Measurements from ENCODE around the gene ALG1. TPM values are rescaled to one million over a fixed set of nuclear protein-coding genes. Genes with fewer than 3 reads are reported as not detected.

ALG1 gene
- total and polyA plus RNA-seq, 10 of the 15 experiments (the other 5 are each of a cell fraction or from before 2014, with no cell fraction given): 1.5 to 43.2 (median 23.8) TPM

DNA sequence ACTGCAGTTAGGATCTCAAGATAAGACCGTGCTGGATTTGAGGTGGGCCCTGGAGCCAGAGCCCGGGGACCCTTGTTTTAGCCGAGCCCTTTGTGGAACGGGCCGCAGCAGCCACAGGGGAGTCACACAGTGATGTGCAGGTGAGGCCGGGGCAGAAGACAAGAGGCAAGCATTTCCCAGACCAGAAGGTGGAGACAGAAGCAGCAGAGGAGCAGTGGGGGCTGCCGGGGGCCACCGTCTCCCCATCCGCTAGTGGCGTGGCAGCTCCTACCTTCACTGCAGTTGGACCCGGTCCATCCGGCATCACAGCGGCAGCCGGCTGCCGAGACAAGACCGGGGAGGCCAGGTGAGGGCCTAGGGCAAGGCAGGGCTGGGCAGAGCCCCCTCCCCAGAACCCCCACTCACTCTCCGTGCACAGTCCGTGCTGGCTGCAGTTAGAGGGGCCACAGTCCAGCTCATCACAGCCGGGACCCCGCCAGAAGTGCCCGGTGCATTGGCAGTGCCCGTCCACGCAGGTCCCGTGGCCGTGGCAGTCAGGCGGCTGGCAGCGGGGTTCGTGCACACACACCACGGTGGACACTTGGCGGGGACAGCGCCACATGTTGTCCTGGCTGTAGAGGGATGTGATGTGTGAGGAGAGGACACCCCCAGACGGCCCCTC lies 43.9 kb upstream of the ALG1 start:
- Histone ChIP-seq H3K79me2 (ENCODE audit: control insufficient read depth, insufficient read depth, low read length) (no peaks in the 10 kb centered on the region), H3K9ac (ENCODE audit: control insufficient read depth, insufficient read depth, low read length) (no peak overlapping the region), H3K27ac (ENCODE audit: control insufficient read depth, insufficient read depth) (no peak overlapping the region), H3K9me3 (replicated peaks; ENCODE audit: control insufficient read depth, insufficient read depth, low read length) (no peaks in the 10 kb centered on the region), H3K4me1 (ENCODE audit: control insufficient read depth, insufficient read depth, low read length) (no peaks in the 10 kb centered on the region), H2AFZ (ENCODE audit: control insufficient read depth, low read depth, low read length) (no peak overlapping the region), H4K20me1 (ENCODE audit: control insufficient read depth, insufficient read depth) (no peaks in the 10 kb centered on the region), H3K4me2 (ENCODE audit: control insufficient read depth, insufficient read depth) (no peak overlapping the region), H3K27me3 (replicated peaks in 1 of 2; ENCODE audit: control insufficient read depth in 2 of 2, insufficient read depth in 2 of 2, low read length in 1 of 2) (no peaks in the 10 kb centered on the region), H3K36me3 (ENCODE audit: control insufficient read depth in 2 of 2, insufficient read depth in 2 of 2, low read length in 1 of 2) (no peaks in the 10 kb centered on the region), H3K4me3 (no peak overlapping the region)
- RAD21 ChIA-PET (ENCODE audit: unreplicated experiment): no interaction called here
- CTCF ChIA-PET: no interaction called here
- BruUV-seq (replicated peaks): no TSS peak
- FAIRE-seq (no peak), DNase-seq (ENCODE audit: low read depth, low spot score) (no peak), ATAC-seq (no peak)
- in situ Hi-C loops (cut with MboI): no loop called here
- POLR2A ChIA-PET: no interaction called here
- SMC1A ChIA-PET (ENCODE audit: uncharacterized antibody, unreplicated experiment): no interaction called here
- WGBS (ENCODE audit: insufficient coverage, insufficient replicate concordance, low lambda C conversion rate, missing lambda C conversion rate): 92% methylated on average over 32 of the region's 32 CpGs
- TF ChIP-seq, protein P1, sequence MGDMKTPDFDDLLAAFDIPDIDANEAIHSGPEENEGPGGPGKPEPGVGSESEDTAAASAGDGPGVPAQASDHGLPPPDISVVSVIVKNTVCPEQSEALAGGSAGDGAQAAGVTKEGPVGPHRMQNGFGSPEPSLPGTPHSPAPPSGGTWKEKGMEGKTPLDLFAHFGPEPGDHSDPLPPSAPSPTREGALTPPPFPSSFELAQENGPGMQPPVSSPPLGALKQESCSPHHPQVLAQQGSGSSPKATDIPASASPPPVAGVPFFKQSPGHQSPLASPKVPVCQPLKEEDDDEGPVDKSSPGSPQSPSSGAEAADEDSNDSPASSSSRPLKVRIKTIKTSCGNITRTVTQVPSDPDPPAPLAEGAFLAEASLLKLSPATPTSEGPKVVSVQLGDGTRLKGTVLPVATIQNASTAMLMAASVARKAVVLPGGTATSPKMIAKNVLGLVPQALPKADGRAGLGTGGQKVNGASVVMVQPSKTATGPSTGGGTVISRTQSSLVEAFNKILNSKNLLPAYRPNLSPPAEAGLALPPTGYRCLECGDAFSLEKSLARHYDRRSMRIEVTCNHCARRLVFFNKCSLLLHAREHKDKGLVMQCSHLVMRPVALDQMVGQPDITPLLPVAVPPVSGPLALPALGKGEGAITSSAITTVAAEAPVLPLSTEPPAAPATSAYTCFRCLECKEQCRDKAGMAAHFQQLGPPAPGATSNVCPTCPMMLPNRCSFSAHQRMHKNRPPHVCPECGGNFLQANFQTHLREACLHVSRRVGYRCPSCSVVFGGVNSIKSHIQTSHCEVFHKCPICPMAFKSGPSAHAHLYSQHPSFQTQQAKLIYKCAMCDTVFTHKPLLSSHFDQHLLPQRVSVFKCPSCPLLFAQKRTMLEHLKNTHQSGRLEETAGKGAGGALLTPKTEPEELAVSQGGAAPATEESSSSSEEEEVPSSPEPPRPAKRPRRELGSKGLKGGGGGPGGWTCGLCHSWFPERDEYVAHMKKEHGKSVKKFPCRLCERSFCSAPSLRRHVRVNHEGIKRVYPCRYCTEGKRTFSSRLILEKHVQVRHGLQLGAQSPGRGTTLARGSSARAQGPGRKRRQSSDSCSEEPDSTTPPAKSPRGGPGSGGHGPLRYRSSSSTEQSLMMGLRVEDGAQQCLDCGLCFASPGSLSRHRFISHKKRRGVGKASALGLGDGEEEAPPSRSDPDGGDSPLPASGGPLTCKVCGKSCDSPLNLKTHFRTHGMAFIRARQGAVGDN (IDR thresholded peaks at IDR 0.05): no peak
- TF ChIP-seq, protein P2, sequence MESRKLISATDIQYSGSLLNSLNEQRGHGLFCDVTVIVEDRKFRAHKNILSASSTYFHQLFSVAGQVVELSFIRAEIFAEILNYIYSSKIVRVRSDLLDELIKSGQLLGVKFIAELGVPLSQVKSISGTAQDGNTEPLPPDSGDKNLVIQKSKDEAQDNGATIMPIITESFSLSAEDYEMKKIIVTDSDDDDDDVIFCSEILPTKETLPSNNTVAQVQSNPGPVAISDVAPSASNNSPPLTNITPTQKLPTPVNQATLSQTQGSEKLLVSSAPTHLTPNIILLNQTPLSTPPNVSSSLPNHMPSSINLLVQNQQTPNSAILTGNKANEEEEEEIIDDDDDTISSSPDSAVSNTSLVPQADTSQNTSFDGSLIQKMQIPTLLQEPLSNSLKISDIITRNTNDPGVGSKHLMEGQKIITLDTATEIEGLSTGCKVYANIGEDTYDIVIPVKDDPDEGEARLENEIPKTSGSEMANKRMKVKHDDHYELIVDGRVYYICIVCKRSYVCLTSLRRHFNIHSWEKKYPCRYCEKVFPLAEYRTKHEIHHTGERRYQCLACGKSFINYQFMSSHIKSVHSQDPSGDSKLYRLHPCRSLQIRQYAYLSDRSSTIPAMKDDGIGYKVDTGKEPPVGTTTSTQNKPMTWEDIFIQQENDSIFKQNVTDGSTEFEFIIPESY (IDR thresholded peaks at IDR 0.05): no peak
- no peak for TF ChIP-seq EZH2 (IDR thresholded peaks at IDR 0.05; ENCODE audit: borderline replicate concordance, control insufficient read depth, low read depth, low read length)
- TF ChIP-seq CBX3 (IDR thresholded peaks at IDR 0.05; ENCODE audit: borderline replicate concordance, low read depth): no peak
- TF ChIP-seq CTCF (IDR thresholded peaks at IDR 0.05 in 2 of 3, conservative IDR thresholded peaks at IDR 0.05 in 1 of 3; ENCODE audit: control insufficient read depth in 2 of 3, extremely low read depth in 1 of 3, insufficient read depth in 1 of 3, low read depth in 3 of 3, low read length in 3 of 3): no peak
- no peak for TF ChIP-seq RUNX3 (IDR thresholded peaks at IDR 0.05; ENCODE audit: low read length)
- no peak for TF ChIP-seq RFX5 (IDR thresholded peaks at IDR 0.05; ENCODE audit: low read depth, low read length)
- no peak for TF ChIP-seq EP300 (IDR thresholded peaks at IDR 0.05; ENCODE audit: borderline replicate concordance in 1 of 2, control insufficient read depth in 1 of 2, low read depth in 2 of 2, low read length in 2 of 2)
- intact Hi-C loops (cut with micrococcal nuclease; ENCODE audit: unreplicated experiment): no loop called here

Measured in GM12878 (cell line).